Measurements from ENCODE around the gene ZBTB7C. TPM values are rescaled to one million over a fixed set of nuclear protein-coding genes. Genes with fewer than 3 reads are reported as not detected.

ZBTB7C gene
- total and polyA plus RNA-seq, 2 of the 8 experiments (the other 6 are each of a cell fraction or from before 2014, with no cell fraction given), result 0.15 to 0.45 TPM

- no peak for TF ChIP-seq CTBP2 (IDR thresholded peaks at IDR 0.05; ENCODE audit: borderline replicate concordance, insufficient read depth, insufficient read length, low read length)
Measured at GRCh38 chr18:48394176-48394575, 15.0 kb downstream of the ZBTB7C start (continued).
